MM.1S (cell line): ENCODE data around the gene BOD1.

ENCODE experiments used
- DNase-seq: peaks from one replicate; pipeline ENCODE4 v3.0.0-alpha.2; 2015
- H2AFZ ChIP-seq: fragments of 300-600 bp; sonication (generic); 2 replicates; pipeline ENCODE4 v1.6.0; 2016; ENCODE audit warnings: antibody characterized with exemption, low read length
- H3F3A ChIP-seq: fragments of 300-600 bp; sonication (generic); 2 replicates; pipeline ENCODE4 v1.6.1; 2016; ENCODE audit warnings: mild to moderate bottlenecking, antibody characterized with exemption, low read length, moderate library complexity, mixed read lengths; ENCODE audit not compliant: insufficient read depth
- H3K27ac ChIP-seq: fragments of 300-600 bp; sonication (generic); 2 replicates; pipeline ENCODE4 v1.5.1; 2016; ENCODE audit warnings: mild to moderate bottlenecking, low read length
- H3K27me3 ChIP-seq: fragments of 300-600 bp; sonication (generic); replicated peaks from 2 replicates; pipeline ENCODE4 v1.6.0; 2016; ENCODE audit warnings: low read length; ENCODE audit not compliant: insufficient read depth
- H3K36me3 ChIP-seq: fragments of 300-600 bp; sonication (generic); replicated peaks from 2 replicates; pipeline ENCODE4 v1.6.1; 2016; ENCODE audit warnings: mild to moderate bottlenecking, low read length, mixed read lengths; ENCODE audit not compliant: insufficient read depth
- H3K4me1 ChIP-seq: fragments of 300-600 bp; sonication (generic); 2 replicates; pipeline ENCODE4 v1.6.1; 2016; ENCODE audit warnings: low read length, mixed read lengths
- H3K4me2 ChIP-seq: fragments of 300-600 bp; sonication (generic); 2 replicates; pipeline ENCODE4 v1.6.0; 2016; ENCODE audit warnings: low read depth, low read length
- H3K4me3 ChIP-seq: fragments of 300-600 bp; sonication (generic); 2 replicates; pipeline ENCODE4 v1.5.1; 2016; ENCODE audit warnings: low read length, mixed read lengths
- H3K79me2 ChIP-seq: fragments of 300-600 bp; sonication (generic); 2 replicates; pipeline ENCODE4 v1.6.1; 2016; ENCODE audit warnings: mixed run types, low read length, mixed read lengths
- H3K9ac ChIP-seq: fragments of 300-600 bp; sonication (generic); 2 replicates; pipeline ENCODE4 v1.6.1; 2016; ENCODE audit warnings: low read length, mixed read lengths
- H3K9me2 ChIP-seq: fragments of 300-600 bp; sonication (generic); replicated peaks from 2 replicates; pipeline ENCODE4 v1.6.1; 2016; ENCODE audit warnings: mild to moderate bottlenecking, low read length, mixed read lengths; ENCODE audit not compliant: insufficient read depth
- H3K9me3 ChIP-seq: fragments of 300-600 bp; sonication (generic); replicated peaks from 2 replicates; pipeline ENCODE4 v1.6.1; 2016; ENCODE audit warnings: mild to moderate bottlenecking, low read length, mixed read lengths; ENCODE audit not compliant: insufficient read depth
- H4K20me1 ChIP-seq: fragments of 300-600 bp; sonication (generic); 2 replicates; pipeline ENCODE4 v1.6.1; 2016; ENCODE audit warnings: mild to moderate bottlenecking, low read length, moderate library complexity, mixed read lengths; ENCODE audit not compliant: insufficient read depth
- EZH2 ChIP-seq: fragments of 300-600 bp; sonication (generic); optimal IDR thresholded peaks from 2 replicates; pipeline ENCODE3; 2017; ENCODE audit warnings: low read depth, mild to moderate bottlenecking, antibody characterized with exemption, low read length, mixed read lengths
- EZH2phosphoT487 ChIP-seq: fragments of 300-600 bp; sonication (generic); IDR thresholded peaks from 2 replicates; pipeline ENCODE4 v1.6.1; 2018; ENCODE audit warnings: antibody characterized with exemption, low read length
- TF ChIP-seq, protein P1 (sequence below): fragments of 300-600 bp; sonication (generic); IDR thresholded peaks from 2 replicates; pipeline ENCODE4 v1.5.1; 2016; ENCODE audit warnings: antibody characterized with exemption, low read length, mixed read lengths

BOD1 gene

GRCh38 chr5:173653822-173654523 is 37.5 kb upstream of the BOD1 start:
- no peaks in the 10 kb centered on the region for H3F3A ChIP-seq
- no peak overlapping the region for H3K4me2 ChIP-seq
- no peaks in the 10 kb centered on the region for H3K9me3 ChIP-seq
- no peaks in the 10 kb centered on the region for H3K27me3 ChIP-seq
- H3K79me2 ChIP-seq: no peaks in the 10 kb centered on the region
- no peaks in the 10 kb centered on the region for H3K4me1 ChIP-seq
- H4K20me1 ChIP-seq: no peaks in the 10 kb centered on the region
- no peak overlapping the region for H3K27ac ChIP-seq
- no peak for TF ChIP-seq EZH2
- TF ChIP-seq, protein P1, sequence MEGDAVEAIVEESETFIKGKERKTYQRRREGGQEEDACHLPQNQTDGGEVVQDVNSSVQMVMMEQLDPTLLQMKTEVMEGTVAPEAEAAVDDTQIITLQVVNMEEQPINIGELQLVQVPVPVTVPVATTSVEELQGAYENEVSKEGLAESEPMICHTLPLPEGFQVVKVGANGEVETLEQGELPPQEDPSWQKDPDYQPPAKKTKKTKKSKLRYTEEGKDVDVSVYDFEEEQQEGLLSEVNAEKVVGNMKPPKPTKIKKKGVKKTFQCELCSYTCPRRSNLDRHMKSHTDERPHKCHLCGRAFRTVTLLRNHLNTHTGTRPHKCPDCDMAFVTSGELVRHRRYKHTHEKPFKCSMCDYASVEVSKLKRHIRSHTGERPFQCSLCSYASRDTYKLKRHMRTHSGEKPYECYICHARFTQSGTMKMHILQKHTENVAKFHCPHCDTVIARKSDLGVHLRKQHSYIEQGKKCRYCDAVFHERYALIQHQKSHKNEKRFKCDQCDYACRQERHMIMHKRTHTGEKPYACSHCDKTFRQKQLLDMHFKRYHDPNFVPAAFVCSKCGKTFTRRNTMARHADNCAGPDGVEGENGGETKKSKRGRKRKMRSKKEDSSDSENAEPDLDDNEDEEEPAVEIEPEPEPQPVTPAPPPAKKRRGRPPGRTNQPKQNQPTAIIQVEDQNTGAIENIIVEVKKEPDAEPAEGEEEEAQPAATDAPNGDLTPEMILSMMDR: no peak
- TF ChIP-seq EZH2phosphoT487: no peak
- no peak overlapping the region for H3K4me3 ChIP-seq
- no peak overlapping the region for H2AFZ ChIP-seq
- no peaks in the 10 kb centered on the region for H3K36me3 ChIP-seq
- H3K9me2 ChIP-seq: no peaks in the 10 kb centered on the region
- no peak for DNase-seq
- H3K9ac ChIP-seq: no peak overlapping the region

- H2AFZ ChIP-seq: no peak overlapping the region
- no peak overlapping the region for H3K4me3 ChIP-seq
Measured at GRCh38 chr5:173648308-173648866, 31.9 kb upstream of the BOD1 start.

DNA sequence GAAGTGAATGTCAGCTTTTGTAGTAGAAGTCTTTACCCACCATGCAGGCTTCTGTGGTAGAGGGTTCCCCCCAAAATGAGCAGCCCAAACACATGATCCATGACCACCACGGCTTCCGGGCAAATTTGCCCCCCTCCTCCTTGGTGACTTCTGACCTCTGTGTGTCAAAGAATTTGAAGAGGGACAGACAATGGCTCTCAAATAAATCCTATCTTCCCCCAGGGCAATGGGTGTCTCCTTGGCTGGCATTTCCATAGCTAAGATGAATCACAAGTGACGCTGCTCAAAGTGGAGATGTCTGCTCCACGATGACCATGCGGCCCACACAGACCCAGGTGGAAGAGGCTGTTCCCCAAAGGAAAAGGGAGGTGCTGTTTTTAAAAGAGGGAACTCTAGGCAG is 30.2 kb upstream of the BOD1 start:
- Histone ChIP-seq H3K36me3 (no peaks in the 10 kb centered on the region), H4K20me1 (no peaks in the 10 kb centered on the region), H3K9ac (no peak overlapping the region), H3K27ac (no peak overlapping the region), H3K79me2 (no peaks in the 10 kb centered on the region), H2AFZ (no peak overlapping the region), H3K9me3 (no peaks in the 10 kb centered on the region), H3K27me3 (no peaks in the 10 kb centered on the region), H3K4me2 (no peak overlapping the region), H3F3A (no peaks in the 10 kb centered on the region), H3K9me2 (no peaks in the 10 kb centered on the region), H3K4me3 (no peak overlapping the region), H3K4me1 (no peaks in the 10 kb centered on the region)
- TF ChIP-seq EZH2phosphoT487 (no peak), EZH2 (no peak)
- TF ChIP-seq, protein P1: no peak
- no peak for DNase-seq

More at GRCh38 chr5:173648308-173648866, 31.9 kb upstream of the BOD1 start:
- no peak for DNase-seq
- H3K27me3 ChIP-seq: no peaks in the 10 kb centered on the region
- TF ChIP-seq, protein P1: no peak
- TF ChIP-seq EZH2 (no peak), EZH2phosphoT487 (no peak)
- H3K36me3 ChIP-seq: no peaks in the 10 kb centered on the region
- H3K4me1 ChIP-seq: no peaks in the 10 kb centered on the region
- H3K27ac ChIP-seq: no peak overlapping the region
- H3K9me3 ChIP-seq: no peaks in the 10 kb centered on the region
- H3K4me2 ChIP-seq: no peak overlapping the region
- H4K20me1 ChIP-seq: no peaks in the 10 kb centered on the region
- no peak overlapping the region for H3K9ac ChIP-seq
- H3F3A ChIP-seq: no peaks in the 10 kb centered on the region
- no peaks in the 10 kb centered on the region for H3K79me2 ChIP-seq
- H3K9me2 ChIP-seq: no peaks in the 10 kb centered on the region
